ENCODE results near the gene SMIM7. TPM values are rescaled to one million over a fixed set of nuclear protein-coding genes. Genes with fewer than 3 reads are reported as not detected.
A peak's percentile ranks its signal among the peaks of the same experiment; 100 is the strongest.

Gene SMIM7
- total RNA-seq, 2 experiments from 2014 or later, result 44.3 to 47.4 TPM

DNA sequence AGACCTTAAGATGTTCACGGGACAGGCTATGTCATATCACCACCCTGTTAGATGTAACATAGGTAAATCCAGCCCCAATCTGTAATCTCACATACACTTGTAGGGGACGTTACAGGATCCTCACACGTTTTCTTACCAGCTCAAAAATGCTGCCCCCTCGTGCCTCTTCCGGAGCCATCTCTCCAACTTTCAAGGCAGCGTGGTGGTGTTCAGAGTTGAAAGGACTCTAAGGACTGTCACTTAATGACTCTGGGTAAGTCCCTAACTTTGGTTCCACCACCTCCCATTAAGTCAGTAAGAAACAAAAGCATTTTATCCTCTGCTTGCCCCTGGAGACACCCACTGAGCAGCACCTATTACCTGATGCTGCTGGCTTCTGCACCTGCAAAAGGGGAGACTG, 36.4 kb downstream of the SMIM7 start:
- Histone ChIP-seq H3K27ac (ENCODE audit: low read depth in 1 of 2, low read length in 2 of 2) (no peak overlapping the region), H3K36me3 (ENCODE audit: insufficient read depth, low read length) (peaks cover 34% of the 10 kb centered on the region), H3K9me3 (ENCODE audit: control insufficient read depth in 1 of 2, insufficient read depth in 1 of 2, low read length in 2 of 2) (no peaks in the 10 kb centered on the region), H3K4me1 (ENCODE audit: insufficient read depth, low read length) (peaks cover 64% of the 10 kb centered on the region), H3K4me3 (ENCODE audit: low read length) (no peak overlapping the region), H3K27me3 (ENCODE audit: control insufficient read depth in 1 of 2, insufficient read depth in 2 of 2, low read length in 2 of 2) (no peaks in the 10 kb centered on the region)
- intact Hi-C loops (cut with DNase I, micrococcal nuclease), result no loop called here
- ATAC-seq (ENCODE audit: poor library complexity) (no peak), DNase-seq (no peak)
- POLR2A ChIA-PET, result interaction anchor here (1.5 kb wide), 1 partner anchor 51 kb away, joined by 3 read pairs; the partner anchor contains the start of gene SLC35E1
- Mint-ChIP-seq H3K27me3 (no peaks in the 10 kb centered on the region), H3K4me3 (no peak overlapping the region), H3K36me3 (ENCODE audit: low read depth) (peaks cover 46% of the 10 kb centered on the region), H3K4me1 (ENCODE audit: low read depth) (peaks cover 82% of the 10 kb centered on the region), H3K27ac (peak overlapping the region; percentile 24), H3K9me3 (no peaks in the 10 kb centered on the region)
- TF ChIP-seq, protein P1, sequence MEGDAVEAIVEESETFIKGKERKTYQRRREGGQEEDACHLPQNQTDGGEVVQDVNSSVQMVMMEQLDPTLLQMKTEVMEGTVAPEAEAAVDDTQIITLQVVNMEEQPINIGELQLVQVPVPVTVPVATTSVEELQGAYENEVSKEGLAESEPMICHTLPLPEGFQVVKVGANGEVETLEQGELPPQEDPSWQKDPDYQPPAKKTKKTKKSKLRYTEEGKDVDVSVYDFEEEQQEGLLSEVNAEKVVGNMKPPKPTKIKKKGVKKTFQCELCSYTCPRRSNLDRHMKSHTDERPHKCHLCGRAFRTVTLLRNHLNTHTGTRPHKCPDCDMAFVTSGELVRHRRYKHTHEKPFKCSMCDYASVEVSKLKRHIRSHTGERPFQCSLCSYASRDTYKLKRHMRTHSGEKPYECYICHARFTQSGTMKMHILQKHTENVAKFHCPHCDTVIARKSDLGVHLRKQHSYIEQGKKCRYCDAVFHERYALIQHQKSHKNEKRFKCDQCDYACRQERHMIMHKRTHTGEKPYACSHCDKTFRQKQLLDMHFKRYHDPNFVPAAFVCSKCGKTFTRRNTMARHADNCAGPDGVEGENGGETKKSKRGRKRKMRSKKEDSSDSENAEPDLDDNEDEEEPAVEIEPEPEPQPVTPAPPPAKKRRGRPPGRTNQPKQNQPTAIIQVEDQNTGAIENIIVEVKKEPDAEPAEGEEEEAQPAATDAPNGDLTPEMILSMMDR (IDR thresholded peaks at IDR 0.05), result no peak
- CTCF ChIA-PET, result no interaction called here

DNA sequence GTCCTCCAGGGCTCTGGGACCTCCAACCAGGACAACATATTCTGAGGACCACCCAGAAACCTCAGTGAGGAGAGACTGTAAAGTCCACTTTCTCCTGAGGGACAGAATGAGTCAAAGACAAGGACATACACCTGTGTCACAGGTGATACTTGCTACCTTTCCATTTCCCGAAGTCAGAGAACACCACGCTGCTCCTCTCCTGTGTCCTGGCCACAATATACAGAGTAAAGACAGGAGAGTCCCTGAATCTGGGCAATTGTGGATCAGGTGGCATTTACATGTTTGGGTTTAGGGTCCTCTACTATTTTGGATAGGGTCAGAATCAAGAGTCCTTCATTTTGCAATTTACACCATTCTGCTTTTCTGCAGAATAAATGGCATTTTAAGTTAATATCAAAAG, 36.9 kb downstream of the SMIM7 start:
- POLR2A ChIA-PET, result no interaction called here
- Histone ChIP-seq H3K9me3 (ENCODE audit: control insufficient read depth in 1 of 2, insufficient read depth in 1 of 2, low read length in 2 of 2) (no peaks in the 10 kb centered on the region), H3K4me3 (ENCODE audit: low read length) (no peak overlapping the region), H3K36me3 (ENCODE audit: insufficient read depth, low read length) (peaks cover 34% of the 10 kb centered on the region), H3K27ac (ENCODE audit: low read depth in 1 of 2, low read length in 2 of 2) (no peak overlapping the region), H3K27me3 (ENCODE audit: control insufficient read depth in 1 of 2, insufficient read depth in 2 of 2, low read length in 2 of 2) (no peaks in the 10 kb centered on the region), H3K4me1 (ENCODE audit: insufficient read depth, low read length) (peaks cover 69% of the 10 kb centered on the region)
- DNase-seq, result no peak
- Mint-ChIP-seq H3K27me3 (no peaks in the 10 kb centered on the region), H3K27ac (peak overlapping the region; percentile 24), H3K4me1 (ENCODE audit: low read depth) (peaks cover 82% of the 10 kb centered on the region), H3K36me3 (ENCODE audit: low read depth) (peaks cover 42% of the 10 kb centered on the region), H3K4me3 (no peak overlapping the region), H3K9me3 (no peaks in the 10 kb centered on the region)
- intact Hi-C loops (cut with DNase I, micrococcal nuclease), result no loop called here
- CTCF ChIA-PET, result no interaction called here
- TF ChIP-seq, protein P1 (IDR thresholded peaks at IDR 0.05), result no peak
- ATAC-seq (ENCODE audit: poor library complexity), result no peak

DNA sequence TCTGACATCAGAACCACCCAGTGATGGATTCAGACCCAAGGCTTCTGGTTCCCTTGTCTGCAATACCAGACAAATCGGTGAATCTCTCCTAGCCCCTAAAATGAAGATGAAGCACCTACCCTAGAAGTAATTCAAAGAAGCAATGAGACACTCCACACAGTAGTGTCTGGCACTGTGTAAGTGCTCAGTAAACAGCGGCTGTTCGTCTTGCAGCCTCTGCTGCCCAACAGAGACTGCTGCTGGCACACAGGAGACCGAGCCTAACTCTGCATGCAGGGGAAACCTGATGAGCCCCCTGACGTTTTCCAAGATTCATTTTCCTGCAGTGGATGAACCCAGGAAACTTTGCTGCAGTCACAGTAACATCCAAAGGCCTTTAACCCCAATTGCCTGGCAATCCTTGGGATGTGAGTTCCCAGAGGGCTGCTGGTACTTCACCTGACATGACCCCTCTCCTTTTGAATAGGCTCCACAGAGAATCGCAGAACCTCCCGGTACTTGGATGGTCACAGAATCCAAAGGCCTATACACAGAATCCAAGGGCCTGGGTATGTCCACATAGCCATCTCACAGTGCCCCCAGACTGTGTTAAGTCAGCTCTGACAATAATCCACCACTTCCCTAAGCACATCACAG, 38.7 kb downstream of the SMIM7 start:
- Histone ChIP-seq H3K9me3 (ENCODE audit: control insufficient read depth in 1 of 2, insufficient read depth in 1 of 2, low read length in 2 of 2) (no peaks in the 10 kb centered on the region), H3K4me3 (ENCODE audit: low read length) (no peak overlapping the region), H3K27ac (ENCODE audit: low read depth in 1 of 2, low read length in 2 of 2) (no peak overlapping the region), H3K4me1 (ENCODE audit: insufficient read depth, low read length) (peaks cover 76% of the 10 kb centered on the region), H3K36me3 (ENCODE audit: insufficient read depth, low read length) (peaks cover 34% of the 10 kb centered on the region), H3K27me3 (ENCODE audit: control insufficient read depth in 1 of 2, insufficient read depth in 2 of 2, low read length in 2 of 2) (no peaks in the 10 kb centered on the region)
- DNase-seq, result no peak
- TF ChIP-seq, protein P1 (IDR thresholded peaks at IDR 0.05), result no peak
- H3K4me1 Mint-ChIP-seq (ENCODE audit: low read depth), result peaks cover 91% of the 10 kb centered on the region
- H3K36me3 Mint-ChIP-seq (ENCODE audit: low read depth), result peaks cover 31% of the 10 kb centered on the region
- H3K27me3 Mint-ChIP-seq, result no peaks in the 10 kb centered on the region
- no peaks in the 10 kb centered on the region for H3K9me3 Mint-ChIP-seq
- H3K27ac Mint-ChIP-seq, result no peak overlapping the region
- no peak overlapping the region for H3K4me3 Mint-ChIP-seq
- POLR2A ChIA-PET, result no interaction called here
- CTCF ChIA-PET, result no interaction called here
- no peak for ATAC-seq (ENCODE audit: poor library complexity)
- intact Hi-C loops (cut with DNase I, micrococcal nuclease), result no loop called here
